SH-SY5Y (cell line): ENCODE results near the gene PLAAT5.

Source experiments
- GATA2 ChIP-seq: IDR thresholded peaks from 2 replicates; pipeline ENCODE4 v1.6.1; 2011; ENCODE audit warnings: mild to moderate bottlenecking, low read depth, low read length
- GATA3 ChIP-seq: IDR thresholded peaks from 2 replicates; pipeline ENCODE4 v1.6.1; 2011; ENCODE audit warnings: low read depth, mild to moderate bottlenecking, low read length, moderate library complexity

DNA sequence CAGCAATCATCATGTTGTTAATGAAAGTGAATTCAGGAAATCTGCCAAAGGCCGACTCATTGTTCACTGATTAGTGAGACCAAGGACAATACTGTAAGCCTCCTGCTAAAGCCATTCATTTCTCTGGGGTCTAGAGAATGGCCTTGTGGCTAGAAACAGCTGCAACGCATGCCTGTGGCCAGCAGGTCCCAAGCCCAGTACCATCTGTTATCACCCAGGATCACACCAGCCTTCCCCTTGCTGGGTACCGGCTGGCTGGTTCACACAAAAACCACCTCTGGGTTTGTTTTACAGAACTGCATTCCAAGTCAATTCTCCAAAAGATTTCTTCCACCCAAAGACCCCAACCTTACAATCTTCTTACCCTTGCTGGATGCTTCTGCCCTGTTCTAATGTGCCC is 1.1 kb downstream of the PLAAT5 start:
- TF ChIP-seq GATA2 (no peak), GATA3 (no peak)
